Measurements from ENCODE around the gene SENP5. TPM values are rescaled to one million over a fixed set of nuclear protein-coding genes. Genes with fewer than 3 reads are reported as not detected.

SENP5 gene
- total RNA-seq, 2 donors from 2014 or later: 28.3 to 62.9 TPM

DNA sequence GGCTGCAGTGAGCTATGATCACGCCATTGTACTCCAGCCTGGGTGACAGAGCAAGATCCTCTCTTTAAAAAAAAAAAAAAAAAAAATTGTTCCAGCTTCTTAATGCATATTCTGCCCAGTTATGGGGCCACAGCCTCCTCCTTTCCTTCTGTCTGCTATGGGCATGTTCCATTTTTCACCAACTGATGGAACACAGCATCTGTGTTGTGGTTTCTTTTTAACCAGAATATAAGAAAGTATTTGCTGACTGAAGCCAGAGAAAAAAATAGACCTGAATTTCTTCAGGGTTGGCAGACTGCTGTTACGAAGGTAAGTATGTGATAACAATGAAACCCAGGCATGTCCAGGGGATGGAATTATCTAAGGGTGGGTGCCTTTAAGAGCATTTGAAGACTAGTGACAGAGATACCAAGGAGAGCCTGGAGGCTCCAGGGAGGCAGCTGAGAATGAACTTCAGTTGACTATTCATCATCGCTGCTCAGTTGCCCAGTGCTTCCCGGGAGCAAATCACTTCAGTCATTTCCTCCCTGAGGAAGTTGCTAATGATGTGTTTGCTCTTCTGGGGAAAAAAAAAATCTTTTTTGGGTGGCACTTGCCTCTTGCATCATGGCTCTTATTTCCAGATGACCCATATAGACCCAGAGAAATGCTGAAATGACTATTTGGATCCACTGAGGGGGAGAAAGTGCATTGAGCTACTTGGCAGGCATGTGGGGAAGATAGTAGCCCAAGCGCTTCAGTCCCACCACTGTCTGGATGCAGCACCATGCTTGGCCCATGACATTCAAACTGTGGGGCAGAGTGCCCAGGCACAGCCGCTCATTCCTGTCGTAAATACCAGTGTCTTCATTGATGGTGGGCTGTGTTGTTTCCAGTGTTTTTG lies 60.1 kb downstream of the SENP5 start:
- no peak for TF ChIP-seq CTCF (IDR thresholded peaks at IDR 0.05)
- no peak overlapping the region for H3K27ac ChIP-seq
- intact Hi-C loops (cut with DNase I): no loop called here
- no peaks in the 10 kb centered on the region for H3K4me1 ChIP-seq (replicated peaks)
- no peak for DNase-seq (ENCODE audit: low spot score)
- 94% methylated on average over 7 of the region's 7 CpGs for WGBS
- no peak overlapping the region for H3K4me3 ChIP-seq
- no peaks in the 10 kb centered on the region for H3K9me3 ChIP-seq
- H3K27me3 ChIP-seq (replicated peaks; ENCODE audit: insufficient read depth): no peaks in the 10 kb centered on the region
- H3K36me3 ChIP-seq: no peaks in the 10 kb centered on the region

GRCh38 chr3:196931157-196931556 lies 63.4 kb downstream of the SENP5 start:
- WGBS: 83% methylated on average over 4 of the region's 4 CpGs
- intact Hi-C loops (cut with DNase I): no loop called here
- H3K36me3 ChIP-seq: no peaks in the 10 kb centered on the region

DNA sequence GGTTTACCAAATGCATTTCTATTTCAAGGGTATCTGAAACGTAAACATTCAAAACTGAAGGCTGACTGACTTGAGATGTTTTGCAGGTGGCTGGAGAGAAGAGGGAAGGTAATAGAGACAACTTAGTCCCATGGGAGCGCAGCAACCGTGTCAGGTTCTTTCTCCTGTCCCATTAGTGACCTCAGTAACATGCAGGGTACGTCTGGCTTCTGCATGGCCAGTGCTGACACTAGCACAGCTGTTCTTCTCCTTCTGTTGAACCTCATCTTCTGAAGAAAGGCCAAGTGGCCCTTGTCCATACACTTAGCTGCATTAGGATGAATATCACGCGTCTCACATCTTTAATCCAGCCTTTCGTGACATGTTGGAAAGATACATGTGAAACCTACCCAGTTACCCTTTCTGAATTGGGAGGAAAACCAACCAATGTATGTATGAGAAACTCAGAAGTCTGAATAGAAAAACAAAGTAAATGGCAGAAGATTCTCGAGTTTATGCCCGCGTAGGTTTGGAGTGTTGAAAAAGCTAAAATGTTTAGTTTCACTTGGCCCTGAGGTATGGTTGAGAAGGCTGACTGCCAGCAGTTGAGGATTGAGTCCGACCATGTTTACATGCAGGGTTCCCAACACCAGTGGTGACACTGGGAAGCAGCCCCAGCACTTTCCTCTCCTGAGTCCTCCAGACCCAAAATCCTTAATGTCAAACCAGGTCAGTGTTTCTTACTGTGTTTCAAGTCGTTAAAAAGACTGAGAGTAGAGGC lies 64.3 kb downstream of the SENP5 start:
- Histone ChIP-seq H3K4me3 (no peak overlapping the region), H3K27me3 (replicated peaks; ENCODE audit: insufficient read depth) (no peaks in the 10 kb centered on the region), H3K36me3 (no peaks in the 10 kb centered on the region), H3K4me1 (replicated peaks) (no peaks in the 10 kb centered on the region), H3K9me3 (no peaks in the 10 kb centered on the region), H3K27ac (no peak overlapping the region)
- no peak for TF ChIP-seq POLR2AphosphoS5 (IDR thresholded peaks at IDR 0.05)
- TF ChIP-seq CTCF (IDR thresholded peaks at IDR 0.05): no peak
- TF ChIP-seq POLR2A (IDR thresholded peaks at IDR 0.05): no peak
- intact Hi-C loops (cut with DNase I): no loop called here
- DNase-seq (ENCODE audit: low spot score): no peak
- 85% methylated on average over 12 of the region's 12 CpGs for WGBS

More at GRCh38 chr3:196931157-196931556, 63.4 kb downstream of the SENP5 start:
- Histone ChIP-seq H3K4me3 (no peak overlapping the region), H3K9me3 (no peaks in the 10 kb centered on the region), H3K27ac (no peak overlapping the region), H3K27me3 (replicated peaks; ENCODE audit: insufficient read depth) (no peaks in the 10 kb centered on the region), H3K4me1 (replicated peaks) (no peaks in the 10 kb centered on the region)
- no peak for DNase-seq (ENCODE audit: low spot score)
- TF ChIP-seq CTCF (IDR thresholded peaks at IDR 0.05) (no peak), POLR2AphosphoS5 (IDR thresholded peaks at IDR 0.05) (no peak), POLR2A (IDR thresholded peaks at IDR 0.05) (no peak)

DNA sequence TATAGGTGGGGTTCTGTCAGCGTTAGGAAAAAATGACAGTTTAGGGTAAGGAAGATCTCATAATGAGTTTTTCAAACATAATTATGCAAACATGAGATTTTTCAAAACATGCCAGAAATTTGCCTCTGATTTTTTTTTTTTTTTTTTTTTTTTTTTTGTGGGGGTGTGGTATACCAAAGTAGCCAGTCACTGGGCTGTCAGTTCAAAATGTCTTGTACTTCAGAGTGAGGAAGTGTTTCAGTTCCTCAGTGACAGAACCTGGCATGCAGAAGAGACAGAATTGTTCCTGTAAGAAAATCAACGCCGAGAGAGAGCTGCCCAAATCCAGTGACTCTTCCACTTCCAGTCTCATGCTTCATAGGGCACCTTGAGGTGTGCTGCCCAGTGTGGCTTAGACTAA lies 64.9 kb downstream of the SENP5 start:
- TF ChIP-seq POLR2AphosphoS5 (IDR thresholded peaks at IDR 0.05) (no peak), POLR2A (IDR thresholded peaks at IDR 0.05) (no peak), CTCF (IDR thresholded peaks at IDR 0.05) (no peak)
- Histone ChIP-seq H3K4me3 (no peak overlapping the region), H3K36me3 (peaks cover 2 to 5% of the 10 kb centered on the region in 2 donors), H3K4me1 (replicated peaks) (no peaks in the 10 kb centered on the region), H3K27ac (no peak overlapping the region), H3K27me3 (replicated peaks; ENCODE audit: insufficient read depth) (no peaks in the 10 kb centered on the region), H3K9me3 (no peaks in the 10 kb centered on the region)
- intact Hi-C loops (cut with DNase I): no loop called here
- WGBS: 95% methylated on average over 3 of the region's 3 CpGs
- no peak for DNase-seq (ENCODE audit: low spot score)

All from prostate gland (tissue), 2 donors.